HCT116 (cell line): ENCODE results near the gene DCLRE1C. TPM values are rescaled to one million over a fixed set of nuclear protein-coding genes. Genes with fewer than 3 reads are reported as not detected.

Source experiments
- ATAC-seq: fragments of 200-7000 bp; cut with Tn5 transposase; 2 replicates; pipeline ENCODE4 v1.9.1; 2020; ENCODE audit warnings: mild to moderate bottlenecking, moderate library complexity
- BruUV-seq: library from RNA; stranded (reverse); fragments of 400-500 nt; replicated peaks from 2 replicates; lab custom pipeline; 2021; lab: Mats Ljungman, UMichigan
- CTCF ChIA-PET: fragments of 300-600 bp; sonication (Branson Sonifier 250); formaldehyde crosslinking; loops from one replicate; lab custom pipeline; 2021; ENCODE audit warnings: antibody characterized with exemption; lab: Charles Lee
- POLR2A ChIA-PET: fragments of 300-600, 350-600 bp; sonication (Branson Sonifier 250); formaldehyde crosslinking; loops from one replicate; lab custom pipeline; 2021; ENCODE audit warnings: antibody characterized with exemption; lab: Charles Lee
- RAD21 ChIA-PET, 2 experiments: fragments of 300-600 bp; sonication (Branson Sonifier 250); formaldehyde crosslinking; loops; one replicate each; lab custom pipeline; 2023; ENCODE audit warnings: low total read pairs in 2 of 2; ENCODE audit not compliant: uncharacterized antibody in 2 of 2, unreplicated experiment in 2 of 2, low non-redundant PET in 1 of 2; lab: Charles Lee
- DNase-seq: peaks from one replicate; pipeline ENCODE4 v3.0.0-alpha.2; 2010; ENCODE audit warnings: low read depth, low spot score
- H2AFZ ChIP-seq: fragments of 200-600 bp; shearing (Covaris generic), sonication (generic); 2 replicates; pipeline ENCODE4 v1.6.1; 2017; ENCODE audit warnings: low read depth, mixed run types, mixed read lengths, antibody characterized with exemption, low read length; ENCODE audit not compliant: poor library complexity, severe bottlenecking
- H3K27ac ChIP-seq: 2 replicates; pipeline ENCODE4 v1.5.1; 2012; ENCODE audit warnings: low read depth, low read length
- H3K27me3 ChIP-seq: fragments of 200-600 bp; sonication (generic); 2 replicates; pipeline ENCODE4 v1.6.1; 2016; ENCODE audit warnings: mixed run types, low read length, mixed read lengths; ENCODE audit not compliant: insufficient read depth
- H3K36me3 ChIP-seq, 2 experiments: fragments of 200-500 bp in 1 of 2; fragments of 200-600 bp in 1 of 2; sonication (Bioruptor generic) in 1 of 2; sonication (generic) in 1 of 2; 2 replicates each; pipeline versions ENCODE4 v1.5.1 to v1.6.1; 2014 to 2016; ENCODE audit warnings: low read length in 2 of 2, inconsistent platforms in 1 of 2, mixed read lengths in 1 of 2, mixed run types in 1 of 2; ENCODE audit not compliant: insufficient read depth in 2 of 2, control insufficient read depth in 1 of 2
- H3K4me1 ChIP-seq, 2 experiments: fragments of 200-600 bp in 1 of 2; sonication (generic) in 1 of 2; 2 replicates each; pipeline versions ENCODE4 v1.5.1 to v1.6.1; 2012 to 2017; ENCODE audit warnings: low read length in 2 of 2, inconsistent platforms in 1 of 2, mild to moderate bottlenecking in 1 of 2, mixed read lengths in 1 of 2, mixed run types in 1 of 2, moderate library complexity in 1 of 2; ENCODE audit not compliant: insufficient read depth in 2 of 2, control insufficient read depth in 1 of 2
- H3K4me2 ChIP-seq: fragments of 200-600 bp; sonication (generic); 2 replicates; pipeline ENCODE4 v1.6.1; 2017; ENCODE audit warnings: mixed run types, low read length, mixed read lengths
- H3K4me3 ChIP-seq, 2 experiments: fragments of 200-600 bp in 1 of 2; sonication (generic) in 1 of 2; replicated peaks in 1 of 2; 2 replicates each; pipeline ENCODE4 v1.5.1; 2011 to 2016; ENCODE audit warnings: low read length in 2 of 2, control low read depth in 1 of 2, low read depth in 1 of 2, mild to moderate bottlenecking in 1 of 2, mixed read lengths in 1 of 2, mixed run types in 1 of 2
- H3K79me2 ChIP-seq: fragments of 200-600 bp; sonication (generic); 2 replicates; pipeline ENCODE4 v1.6.1; 2017; ENCODE audit warnings: mild to moderate bottlenecking, mixed run types, low read length, moderate library complexity, mixed read lengths; ENCODE audit not compliant: insufficient read depth
- H3K9ac ChIP-seq: fragments of 200-600 bp; sonication (generic); 2 replicates; pipeline ENCODE4 v1.6.1; 2016; ENCODE audit warnings: low read length, mixed read lengths
- H3K9me2 ChIP-seq: fragments of 200-600 bp; sonication (generic), shearing (Covaris generic); 2 replicates; pipeline ENCODE4 v1.6.1; 2017; ENCODE audit warnings: mixed run types, mild to moderate bottlenecking, moderate library complexity; ENCODE audit not compliant: insufficient read depth
- H3K9me3 ChIP-seq, 2 experiments: fragments of 200-500 bp in 1 of 2; fragments of 200-600 bp in 1 of 2; sonication (Bioruptor generic) in 1 of 2; sonication (generic) in 1 of 2; 2 replicates each; pipeline ENCODE4 v1.6.1; 2014 to 2017; ENCODE audit warnings: low read length in 2 of 2, mixed read lengths in 2 of 2, inconsistent platforms in 1 of 2, low read depth in 1 of 2, mild to moderate bottlenecking in 1 of 2, mixed run types in 1 of 2, moderate library complexity in 1 of 2; ENCODE audit not compliant: control insufficient read depth in 1 of 2, insufficient read depth in 1 of 2
- H4K20me1 ChIP-seq: fragments of 200-600 bp; sonication (generic), shearing (Covaris generic); 2 replicates; pipeline ENCODE4 v1.6.1; 2017; ENCODE audit warnings: mixed run types, mild to moderate bottlenecking, moderate library complexity; ENCODE audit not compliant: insufficient read depth
- ATF3 ChIP-seq: IDR thresholded peaks from 2 replicates; pipeline ENCODE4 v1.6.1; 2012
- CEBPB ChIP-seq: IDR thresholded peaks from 2 replicates; pipeline ENCODE4 v1.6.1; 2012; ENCODE audit warnings: low read depth
- CTCF ChIP-seq, 3 experiments: fragments of 200-600 bp in 1 of 3; sonication (generic) in 1 of 3; IDR thresholded peaks in 2 of 3; conservative IDR thresholded peaks in 1 of 3; 2 replicates each; pipeline ENCODE4 v1.5.1; 2012 to 2017; ENCODE audit warnings: low read depth in 2 of 3, low read length in 2 of 3, antibody characterized with exemption in 1 of 3, borderline replicate concordance in 1 of 3, control low read depth in 1 of 3, mild to moderate bottlenecking in 1 of 3, mixed read lengths in 1 of 3, mixed run types in 1 of 3, moderate library complexity in 1 of 3; ENCODE audit not compliant: insufficient read depth in 1 of 3
- EGR1 ChIP-seq: IDR thresholded peaks from 2 replicates; pipeline ENCODE4 v1.6.1; 2012; ENCODE audit warnings: low read depth
- EZH2 ChIP-seq: fragments of 200-600 bp; sonication (generic); IDR thresholded peaks from 2 replicates; pipeline ENCODE4 v1.6.1; 2017; ENCODE audit warnings: antibody characterized with exemption, mixed run types
- EZH2phosphoT487 ChIP-seq: fragments of 200-600 bp; IDR thresholded peaks from 2 replicates; pipeline ENCODE4 v1.6.1; 2018; ENCODE audit warnings: antibody characterized with exemption, borderline replicate concordance
- FOSL1 ChIP-seq: IDR thresholded peaks from 2 replicates; pipeline ENCODE4 v1.6.1; 2012; ENCODE audit warnings: low read depth
- JUND ChIP-seq: IDR thresholded peaks from 2 replicates; pipeline ENCODE4 v1.6.1; 2012
- MAX ChIP-seq: IDR thresholded peaks from 2 replicates; pipeline ENCODE4 v1.6.1; 2012
- POLR2A ChIP-seq: IDR thresholded peaks from 2 replicates; pipeline ENCODE4 v1.7.0; 2011; ENCODE audit warnings: borderline replicate concordance; ENCODE audit not compliant: insufficient read depth, insufficient read length; ENCODE audit errors: extremely low read depth
- POLR2AphosphoS5 ChIP-seq: IDR thresholded peaks from 2 replicates; pipeline ENCODE4 v1.6.1; 2011; ENCODE audit warnings: mild to moderate bottlenecking, low read depth, low read length, moderate library complexity
- RAD21 ChIP-seq: IDR thresholded peaks from 2 replicates; pipeline ENCODE4 v1.6.1; 2012; ENCODE audit warnings: low read depth, mild to moderate bottlenecking
- REST ChIP-seq: IDR thresholded peaks from 2 replicates; pipeline ENCODE4 v1.6.1; 2012; ENCODE audit warnings: low read depth
- SIN3A ChIP-seq: IDR thresholded peaks from 2 replicates; pipeline ENCODE4 v1.6.1; 2012; ENCODE audit warnings: low read depth
- SRF ChIP-seq: IDR thresholded peaks from 2 replicates; pipeline ENCODE4 v1.6.1; 2012; ENCODE audit warnings: low read depth
- TCF7L2 ChIP-seq: IDR thresholded peaks from 2 replicates; pipeline ENCODE4 v1.7.0; 2011; ENCODE audit warnings: borderline replicate concordance, inconsistent platforms; ENCODE audit not compliant: insufficient read depth, insufficient read length; ENCODE audit errors: extremely low read depth
- ZBTB33 ChIP-seq: IDR thresholded peaks from 2 replicates; pipeline ENCODE4 v1.6.1; 2011; ENCODE audit warnings: mild to moderate bottlenecking, low read length, moderate library complexity; ENCODE audit not compliant: insufficient replicate concordance; ENCODE audit errors: extremely low read depth
- ZNF274 ChIP-seq: fragments of 200-500 bp; sonication (Bioruptor generic); IDR thresholded peaks from 2 replicates; pipeline ENCODE4 v1.6.1; 2014; ENCODE audit warnings: mild to moderate bottlenecking, low read depth, low read length, inconsistent platforms
- intact Hi-C: fragments of 100-400 bp; cut with micrococcal nuclease; formaldehyde crosslinking; loops from 2 replicates; pipeline ENCODE4 v1.10.0; 2022
- total RNA-seq: library from RNA; stranded (reverse); gene quantifications from one replicate; pipeline ENCODE4 v1.2.1, GENCODE V29; 2021; ENCODE audit not compliant: unreplicated experiment

The DCLRE1C gene
- total RNA-seq, 1 experiment from 2014 or later = 14.5 TPM

GRCh38 chr10:14954934-14955333 lies 1.0 kb upstream of the DCLRE1C start:
- ChIA-PET CTCF (interaction anchor here (2.0 kb wide), 1 partner anchor 151 kb away, joined by 9 read pairs; no protein-coding TSS in a partner anchor), POLR2A (no interaction called here), RAD21 (no interaction called here)
- Histone ChIP-seq H3K9me2 (no peaks in the 10 kb centered on the region), H3K4me3 (peak overlapping the region; percentile 76 to 82), H3K9me3 (no peaks in the 10 kb centered on the region), H2AFZ (no peak overlapping the region), H3K4me2 (peak overlapping the region; percentile 88), H3K79me2 (peaks cover 45% of the 10 kb centered on the region), H3K9ac (peak overlapping the region; percentile 76), H3K4me1 (peaks cover 13 to 23% of the 10 kb centered on the region in 2 experiments), H3K27me3 (no peaks in the 10 kb centered on the region), H3K36me3 (0 out of 4 replicates have a peak, but pooled peaks cover 0 to 5% of the 10 kb centered on the region in 2 experiments), H4K20me1 (no peaks in the 10 kb centered on the region), H3K27ac (peak overlapping the region; percentile 70; the same call in 1 of the 2 replicates)
- ATAC-seq = no peak
- BruUV-seq = no TSS peak
- TF ChIP-seq JUND = no peak
- TF ChIP-seq CEBPB = no peak
- no peak for TF ChIP-seq SRF
- no peak for TF ChIP-seq ZNF274
- TF ChIP-seq REST = no peak
- TF ChIP-seq POLR2A = no peak
- no peak for TF ChIP-seq EGR1
- no peak for TF ChIP-seq EZH2phosphoT487
- no peak for TF ChIP-seq POLR2AphosphoS5
- TF ChIP-seq FOSL1 = no peak
- TF ChIP-seq CTCF (IDR thresholded peaks at IDR 0.05 in 2 of 3, conservative IDR thresholded peaks at IDR 0.05 in 1 of 3; ENCODE audit: borderline replicate concordance in 1 of 3, insufficient read depth in 1 of 3, low read depth in 2 of 3, low read length in 2 of 3) = no peak
- TF ChIP-seq EZH2 = no peak
- no peak for TF ChIP-seq ZBTB33
- TF ChIP-seq ATF3 = no peak
- no peak for TF ChIP-seq RAD21
- TF ChIP-seq TCF7L2 = no peak
- TF ChIP-seq SIN3A = no peak
- no peak for TF ChIP-seq MAX
- intact Hi-C loops = loop anchor here (2.0 to 5.0 kb wide), 4 partner anchors 76 to 212 kb away; partner anchors contain the start of genes CDNF, HSPA14, MSANTD7 and NMT2
- DNase-seq = no peak
